Stimulated activated CD8-positive, alpha-beta memory T cell treated with anti-CD3 and anti-CD28 coated beads, Interleukin-15, amount 100 ng/mL, for 48 hours (primary cell): Measurements from ENCODE around the gene C10orf95.

ENCODE experiments used
- DNase-seq, 2 donors: peaks; one replicate each; pipeline ENCODE4 v3.0.0-alpha.2; 2020; ENCODE audit warnings: low read depth in 2 of 2

Gene C10orf95

DNA sequence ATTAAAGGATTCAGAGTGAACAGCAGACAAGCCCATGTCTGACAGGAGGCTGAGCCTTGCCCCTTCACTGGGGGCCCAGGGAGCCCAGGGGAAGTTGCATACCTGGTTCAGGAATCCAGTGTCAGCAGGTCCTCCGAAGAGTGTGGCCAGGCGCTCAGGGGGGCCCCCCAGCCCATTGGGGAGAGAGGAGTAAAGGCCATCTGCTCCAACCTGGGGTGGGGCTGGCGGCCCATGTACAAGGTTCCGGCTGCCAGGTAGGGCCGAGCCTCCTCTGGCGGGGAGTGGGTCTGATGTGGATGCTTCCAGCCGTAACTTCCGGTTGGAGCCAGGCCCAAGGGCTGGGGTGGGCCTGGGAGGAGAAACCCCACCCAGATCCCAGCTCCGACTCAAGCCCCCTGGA is 35.1 kb downstream of the C10orf95 start:
- DNase-seq: no peak

DNA sequence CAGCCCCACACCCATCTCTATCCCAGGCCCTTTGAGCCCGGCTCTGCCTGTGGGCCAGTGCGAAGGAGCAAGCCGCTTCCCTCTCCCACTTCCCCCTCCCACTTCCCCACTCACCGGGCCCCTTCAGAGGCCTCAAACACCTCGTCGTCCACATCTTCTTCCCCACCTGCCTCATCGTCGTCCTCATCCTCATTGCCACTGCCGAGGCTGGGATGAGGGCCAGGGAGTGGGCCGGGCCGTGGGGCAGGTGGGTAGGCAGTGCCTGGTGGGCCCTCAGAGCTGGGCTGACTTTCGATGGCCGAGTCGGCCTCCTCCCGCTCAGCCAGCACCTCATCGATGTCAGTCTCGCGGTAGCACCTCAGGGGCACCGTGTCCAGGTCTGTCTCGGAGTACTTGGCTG is 36.6 kb downstream of the C10orf95 start:
- no peak for DNase-seq

DNA sequence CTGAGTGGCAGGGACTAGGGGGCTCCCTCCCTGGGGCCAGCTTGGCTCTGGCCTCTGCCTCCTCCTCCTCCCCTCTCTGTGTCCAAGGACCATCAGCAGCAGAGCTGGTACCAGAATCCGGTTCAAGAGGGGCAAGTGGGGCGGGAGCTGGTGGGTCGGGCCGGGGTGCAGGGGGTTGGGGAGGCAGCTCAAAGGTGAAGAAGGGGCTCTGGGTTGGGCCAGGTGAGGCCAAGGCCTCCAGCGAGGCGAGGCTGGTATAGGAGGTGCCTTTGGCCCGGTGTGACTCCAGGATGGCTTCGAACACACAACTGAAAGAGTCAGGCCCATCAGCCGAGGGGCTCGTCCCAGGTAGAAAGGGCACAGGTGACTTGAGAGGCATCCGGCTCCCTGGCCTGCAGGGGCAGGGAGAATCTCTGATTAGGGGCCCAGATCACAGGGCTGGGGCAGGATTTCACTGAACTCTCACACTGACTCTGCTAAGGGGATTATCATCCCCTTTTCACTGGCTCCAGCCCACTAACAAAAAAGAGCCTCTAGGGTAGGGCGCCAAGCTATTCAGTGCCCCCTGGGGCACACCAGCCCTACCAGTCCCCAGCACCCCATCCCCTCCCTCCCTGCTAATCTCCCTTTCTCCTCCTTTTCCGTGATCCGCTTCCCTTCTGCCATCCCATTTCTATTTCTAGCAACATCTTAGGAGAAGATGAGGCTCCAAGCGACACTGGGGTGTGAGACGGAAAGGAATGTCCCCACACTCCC is 37.4 kb downstream of the C10orf95 start:
- no peak for DNase-seq

DNA sequence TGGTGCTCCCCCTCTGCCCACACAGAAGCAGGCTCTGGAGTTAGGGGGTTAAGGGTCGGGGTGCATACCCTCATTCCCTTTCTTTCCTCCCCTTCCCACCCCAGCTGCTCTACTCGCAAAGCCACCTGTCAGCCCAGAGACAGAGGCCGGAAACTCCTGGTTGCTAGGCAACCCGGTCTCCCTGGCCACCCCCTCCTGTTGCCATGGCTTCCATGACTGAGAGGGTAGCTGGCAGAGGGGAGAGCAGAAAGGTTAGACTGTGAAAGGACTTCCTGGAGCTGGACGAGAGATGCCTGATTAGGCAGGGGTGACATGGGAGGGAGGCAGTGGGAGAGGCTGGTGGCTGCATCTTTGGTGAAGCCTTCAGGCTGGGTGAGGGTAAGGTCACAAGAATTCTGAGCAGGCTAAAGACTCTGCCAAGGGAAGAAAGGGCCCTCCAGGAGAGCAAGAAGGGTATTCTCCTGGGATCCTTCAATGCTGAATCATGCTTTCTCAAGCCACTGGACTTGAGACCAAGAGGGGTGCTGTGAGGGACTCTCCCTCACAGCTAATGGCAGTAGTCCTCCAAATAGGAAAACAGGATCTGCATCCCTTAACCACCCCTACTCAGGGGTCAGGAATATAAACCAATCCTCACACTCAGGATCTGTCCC is 38.2 kb downstream of the C10orf95 start:
- DNase-seq: no peak

DNA sequence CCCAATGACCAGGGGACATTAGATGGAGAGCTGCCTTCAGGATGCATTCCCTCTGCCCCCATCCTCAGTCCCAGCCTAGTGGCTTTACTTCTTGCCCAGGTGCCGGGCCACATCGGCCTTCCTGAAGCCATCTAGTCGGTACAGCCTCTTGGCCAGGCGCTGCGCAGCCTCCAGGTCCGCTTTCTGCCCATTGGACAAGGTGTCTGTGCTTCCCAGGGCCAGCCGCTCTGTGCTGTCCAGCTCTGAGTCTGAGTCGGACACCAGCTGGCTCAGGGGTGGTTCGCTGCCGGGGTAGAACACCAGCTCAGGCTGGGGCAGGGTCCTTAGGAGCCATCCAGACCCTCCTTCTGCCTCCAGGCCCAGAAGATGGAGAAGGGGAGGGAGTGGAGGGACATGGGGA is 39.0 kb downstream of the C10orf95 start:
- DNase-seq: no peak

DNA sequence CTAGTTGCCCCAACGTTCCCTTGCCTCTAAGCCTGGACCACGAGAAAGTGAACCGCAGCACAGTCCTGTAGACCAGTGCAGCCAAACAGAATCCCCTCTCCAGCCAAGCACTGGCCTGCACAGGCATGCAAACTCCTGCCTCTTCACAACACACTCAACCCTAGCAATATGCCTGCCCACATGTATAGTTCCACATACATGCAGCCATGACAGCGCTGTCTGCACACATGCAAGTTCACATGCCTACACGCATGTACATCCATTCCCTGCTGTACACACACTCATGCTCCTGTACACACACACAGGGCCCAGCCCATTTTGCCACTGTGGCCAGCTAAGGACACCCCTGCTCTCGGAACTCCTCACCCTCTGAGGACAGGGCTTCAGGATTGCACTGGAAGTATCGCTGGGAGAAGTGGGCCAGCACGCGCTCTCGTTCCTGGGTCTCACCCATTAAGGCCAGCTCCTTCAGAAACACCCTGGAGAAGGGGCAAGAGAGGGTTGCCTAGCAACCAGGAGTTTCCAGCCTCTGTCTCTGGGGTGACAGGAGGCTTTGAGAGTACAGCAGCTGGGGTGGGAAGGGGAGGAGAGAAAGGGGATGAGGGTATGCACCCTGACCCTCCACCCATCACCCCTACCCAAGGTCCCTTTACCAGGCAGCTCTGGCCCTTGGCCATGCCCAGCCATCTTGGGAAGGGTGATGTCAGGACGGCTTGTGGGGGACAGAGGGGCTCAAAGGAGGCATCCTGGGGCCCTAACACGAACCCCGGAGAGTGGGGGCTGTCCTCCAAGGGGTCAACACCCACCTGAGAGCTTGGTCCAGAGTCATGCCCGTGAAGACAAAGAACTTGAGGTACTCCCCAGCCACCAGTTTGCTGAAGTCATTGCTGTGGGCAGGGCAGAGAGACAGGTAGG is 39.7 kb downstream of the C10orf95 start:
- no peak for DNase-seq

DNA sequence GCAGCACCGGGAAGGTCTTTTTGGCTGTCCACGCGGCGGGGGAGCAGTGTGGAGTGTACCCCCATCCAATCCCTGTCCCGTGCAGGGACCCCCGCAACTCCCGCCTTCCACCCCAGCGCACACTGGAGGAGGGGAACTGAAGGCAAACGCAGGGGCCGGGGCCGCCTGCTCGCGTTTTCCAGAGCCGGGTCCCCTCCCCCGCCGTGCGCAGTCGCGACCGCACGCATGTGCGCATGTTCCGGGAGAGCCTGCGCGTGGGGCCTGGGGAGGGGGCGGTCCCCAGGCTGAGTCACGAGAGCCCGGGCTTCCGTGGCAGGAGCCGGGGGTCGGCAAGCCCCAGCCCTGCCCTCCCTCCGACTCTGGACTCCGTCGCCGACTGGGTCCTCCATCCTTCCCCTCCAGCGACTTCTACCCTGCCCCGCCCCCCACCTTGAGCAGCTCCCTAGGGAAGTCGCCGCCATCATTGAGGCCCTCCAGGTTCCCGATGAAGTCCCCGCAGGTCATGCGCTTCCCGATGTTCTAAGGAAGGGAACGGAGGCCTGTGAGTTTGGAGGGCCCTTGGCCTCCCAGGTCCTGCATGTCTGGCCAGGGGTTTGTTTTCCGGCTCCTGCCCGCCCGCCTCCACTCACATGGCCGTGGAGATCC is 40.8 kb downstream of the C10orf95 start:
- no peak for DNase-seq

DNA sequence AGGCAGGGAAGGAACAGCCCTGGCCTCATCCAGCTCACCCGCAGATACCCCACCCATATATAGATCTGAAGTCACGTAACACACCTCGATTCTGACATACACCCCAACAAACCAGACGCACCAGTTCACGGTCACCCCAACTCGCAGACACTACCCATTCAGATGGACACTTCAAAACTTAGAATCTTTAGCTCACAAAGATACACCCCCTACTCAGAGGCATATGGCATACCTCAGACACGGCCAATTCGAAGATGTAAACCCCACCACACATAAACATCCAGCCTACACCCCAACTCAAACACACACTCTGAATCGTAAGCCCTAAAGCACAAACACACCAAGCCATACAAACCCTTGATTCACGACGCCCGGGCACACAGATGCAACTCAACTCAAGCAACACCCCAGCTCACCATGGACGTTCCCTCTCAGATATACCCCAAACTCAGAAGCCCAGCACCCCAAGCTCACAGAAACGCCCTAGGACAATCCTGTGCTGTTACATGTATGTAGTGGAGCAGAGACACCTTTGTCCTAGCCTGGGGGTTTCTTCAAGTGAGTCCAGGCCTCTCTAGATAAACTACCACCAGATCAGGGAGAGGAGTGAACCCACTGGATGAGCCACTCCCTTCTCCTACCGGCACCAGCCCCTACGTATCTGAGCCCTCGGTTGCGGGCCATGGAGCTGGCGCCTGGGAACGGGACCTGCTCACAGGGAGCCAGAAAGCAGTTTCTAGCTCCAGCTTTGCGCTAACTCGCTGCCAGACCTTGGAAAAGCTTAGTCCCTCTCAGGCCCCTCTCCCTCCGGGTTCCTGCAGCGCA is 41.5 kb downstream of the C10orf95 start:
- DNase-seq: no peak

DNA sequence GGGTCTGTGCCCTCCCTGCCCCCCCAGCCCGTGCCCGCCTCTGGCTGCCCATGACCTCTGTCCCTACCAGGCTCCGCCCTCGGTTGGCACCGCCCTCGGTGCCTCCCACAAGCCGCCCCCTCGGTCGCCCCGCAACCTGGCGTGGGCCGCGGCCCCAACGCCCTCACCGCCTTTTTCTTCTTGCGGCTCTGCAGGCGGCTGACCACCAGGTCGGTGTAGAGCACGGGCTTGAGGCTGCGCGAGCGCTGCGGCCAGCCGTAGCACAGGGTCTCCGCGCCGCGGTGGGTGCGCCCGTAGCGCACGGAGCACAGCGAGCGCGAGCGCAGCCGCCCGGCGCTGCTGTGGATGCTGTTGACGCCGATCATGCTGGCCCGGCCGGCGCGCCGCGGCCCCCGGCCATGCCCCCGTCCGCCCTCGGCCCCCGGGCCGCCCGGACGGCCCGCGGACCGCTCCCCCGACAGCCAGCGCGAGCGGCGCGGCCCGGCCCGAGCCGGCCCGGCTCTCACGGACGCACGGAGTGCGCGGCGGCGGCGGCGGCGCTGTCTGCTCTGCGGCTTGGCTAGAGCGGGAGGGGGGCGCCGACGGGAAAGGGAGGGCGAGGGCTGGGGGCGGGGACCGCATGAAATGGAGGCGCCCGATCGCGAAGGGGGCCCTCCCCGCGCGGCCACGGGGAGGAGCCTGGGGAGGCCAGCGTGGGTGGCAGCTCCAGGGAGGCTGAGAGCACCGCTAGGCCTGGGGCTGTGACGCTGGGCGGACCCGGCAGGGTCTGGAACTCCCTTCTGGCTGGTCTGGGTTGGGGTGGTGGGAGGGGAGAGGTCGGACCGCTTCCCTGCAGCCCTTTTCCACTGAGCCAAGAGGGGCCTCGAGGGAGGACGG is 42.4 kb downstream of the C10orf95 start:
- peak; percentile 71 to 72 for DNase-seq

DNA sequence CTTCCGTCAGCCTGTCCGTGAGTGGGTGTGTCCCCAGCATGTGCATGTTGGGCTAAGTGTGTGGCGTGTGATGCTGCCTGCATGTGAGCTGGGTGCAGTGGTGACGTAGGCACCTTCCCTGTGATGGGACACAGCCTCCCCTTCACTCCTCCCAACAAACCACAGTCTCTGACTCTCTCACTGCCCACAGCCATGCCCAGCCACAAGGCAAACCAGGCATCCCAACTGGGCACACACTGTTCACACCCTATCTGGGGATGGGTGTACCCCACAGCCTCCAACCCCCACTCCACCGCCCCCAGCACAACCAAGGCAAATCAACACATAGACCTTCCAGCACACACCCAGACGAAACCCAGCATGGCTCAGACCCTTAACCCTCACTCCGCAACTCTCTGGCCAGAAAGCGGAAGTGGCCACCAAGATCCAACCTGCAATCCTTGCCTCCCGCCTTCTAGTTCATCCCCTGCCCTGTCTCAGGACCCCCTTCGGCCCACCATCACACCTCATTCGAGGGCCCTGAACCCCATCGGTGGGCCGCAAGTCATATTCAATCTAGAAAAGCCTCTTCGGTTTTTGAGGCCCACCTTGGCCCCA is 43.1 kb downstream of the C10orf95 start:
- DNase-seq: no peak

DNA sequence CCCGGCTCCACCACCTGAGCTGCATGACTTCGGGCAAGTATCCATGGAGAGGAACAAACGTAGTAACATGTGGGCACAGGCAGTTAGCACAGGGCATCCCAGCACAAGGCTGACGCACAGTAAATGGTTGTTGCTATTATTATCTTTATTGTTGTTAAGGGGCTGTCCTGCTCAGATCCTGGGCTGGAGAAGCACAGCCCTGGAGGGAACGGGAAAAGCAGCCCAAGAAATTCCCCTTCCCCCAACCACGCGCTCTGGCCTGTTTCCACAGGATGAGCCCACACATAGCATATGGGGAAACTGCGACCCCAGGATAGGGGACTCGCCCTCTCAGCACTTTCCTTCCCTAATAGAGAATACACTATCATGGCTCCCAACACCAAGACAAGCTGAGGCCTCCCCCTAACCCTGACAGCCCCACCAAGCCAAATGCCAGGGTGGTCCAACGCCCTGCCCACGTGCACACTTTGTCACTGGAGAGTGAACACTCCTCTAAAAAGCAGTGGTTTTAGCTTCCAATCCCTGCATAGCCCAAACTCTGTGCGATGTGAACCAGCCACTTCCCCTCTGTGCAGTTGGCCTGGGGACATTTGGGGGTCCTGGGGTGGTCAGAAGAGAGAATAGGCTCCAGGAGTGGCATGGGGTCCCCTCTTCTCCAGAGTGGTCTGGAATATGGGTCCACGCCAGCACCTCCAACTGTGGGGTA is 43.8 kb downstream of the C10orf95 start:
- DNase-seq: no peak

DNA sequence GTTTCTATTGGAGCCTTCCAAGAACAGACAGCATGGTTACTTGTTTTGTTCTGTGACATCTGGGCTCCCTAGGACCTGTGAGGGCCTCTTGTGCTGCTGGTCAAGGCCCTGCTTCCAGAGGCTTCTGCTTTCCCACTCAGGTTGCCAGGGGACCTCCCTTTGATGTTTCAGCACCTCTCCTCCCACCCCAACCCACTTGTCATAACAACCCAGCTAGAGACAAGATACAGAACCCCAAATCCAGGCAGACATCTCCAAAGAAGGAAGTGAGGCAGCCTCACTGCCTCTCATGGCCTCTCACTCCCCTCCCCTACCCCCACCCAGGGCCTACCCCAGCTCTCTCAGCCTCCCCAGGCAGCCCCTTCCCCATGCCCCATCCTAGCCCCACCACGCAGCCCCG is 44.5 kb downstream of the C10orf95 start:
- no peak for DNase-seq

DNA sequence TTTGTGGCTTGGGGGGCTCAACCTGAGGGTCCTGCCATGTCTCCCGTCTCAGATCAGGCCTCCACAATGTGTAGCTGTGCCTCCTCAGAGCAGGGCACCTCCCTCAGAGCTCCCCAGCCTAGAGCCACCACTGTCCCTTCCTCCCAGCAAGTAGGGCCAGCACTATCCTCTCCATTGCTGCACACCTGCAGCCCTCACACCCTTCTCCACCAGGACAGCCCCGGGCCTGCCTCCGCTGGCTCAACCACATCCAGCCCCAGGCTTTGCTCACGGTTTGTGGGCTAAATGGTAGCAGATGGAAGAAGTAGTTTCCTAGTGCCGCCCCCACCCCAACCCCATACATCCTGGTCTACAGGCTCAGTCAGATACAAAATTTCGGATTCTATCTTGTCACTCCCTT is 45.7 kb downstream of the C10orf95 start:
- DNase-seq: no peak

DNA sequence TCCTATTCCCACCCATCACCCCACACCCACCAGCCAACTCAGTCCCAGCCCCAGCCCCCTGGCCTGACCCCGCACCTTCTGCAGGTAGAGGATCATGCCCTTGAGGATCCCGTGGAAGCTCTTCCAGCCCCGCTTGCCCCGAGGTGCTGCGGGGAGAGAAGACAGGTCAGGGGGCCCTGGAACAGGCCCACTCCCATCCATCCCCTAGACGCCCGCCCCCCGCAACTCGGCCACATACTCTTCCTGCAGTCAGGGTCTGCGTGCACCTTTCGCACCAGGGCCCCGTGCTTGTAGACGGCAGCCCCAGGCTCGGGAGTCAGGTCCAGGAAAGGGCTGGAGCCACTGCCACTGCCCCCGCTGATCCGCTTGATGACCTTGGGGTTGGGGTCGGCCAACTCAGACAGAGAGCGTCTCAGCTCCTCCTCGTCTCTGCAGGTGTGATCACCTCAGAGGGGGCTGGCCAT is 46.2 kb downstream of the C10orf95 start:
- no peak for DNase-seq

DNA sequence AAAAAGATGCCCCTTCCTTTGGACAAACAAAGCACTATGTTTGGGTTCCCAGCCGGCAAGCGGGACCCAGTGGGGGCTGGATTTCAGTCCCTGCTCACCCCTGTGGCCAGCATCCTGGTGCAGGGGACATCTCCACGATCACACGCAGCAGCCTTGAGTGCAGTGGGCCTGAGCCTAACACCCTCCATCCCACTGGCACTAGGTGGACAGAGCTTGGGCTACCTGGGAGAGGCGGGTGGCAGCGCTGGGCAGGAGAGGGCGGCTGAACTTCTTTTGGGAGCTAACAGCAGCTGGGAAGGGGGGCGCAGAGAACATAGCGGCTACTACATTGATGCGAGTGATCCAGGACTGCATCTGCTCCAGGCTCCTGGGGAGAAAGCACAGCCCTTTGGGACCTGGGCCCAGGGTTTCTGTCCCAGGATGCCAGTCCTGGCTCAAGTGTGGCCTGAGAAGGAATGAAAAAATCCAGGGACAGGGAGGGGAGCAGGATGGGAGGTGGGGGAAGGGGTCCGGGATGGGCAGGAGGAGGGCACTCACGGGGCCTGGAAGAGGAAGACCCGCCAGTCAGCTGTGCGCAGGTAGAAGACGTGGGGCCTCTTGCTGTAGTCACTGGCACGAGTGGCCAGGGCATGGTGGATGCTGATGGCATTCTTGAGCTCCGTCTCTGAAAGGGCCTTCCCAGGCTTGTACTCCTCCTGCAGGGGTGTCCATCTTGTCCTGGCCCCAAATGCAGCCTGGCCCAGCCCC is 46.8 kb downstream of the C10orf95 start:
- no peak for DNase-seq

DNA sequence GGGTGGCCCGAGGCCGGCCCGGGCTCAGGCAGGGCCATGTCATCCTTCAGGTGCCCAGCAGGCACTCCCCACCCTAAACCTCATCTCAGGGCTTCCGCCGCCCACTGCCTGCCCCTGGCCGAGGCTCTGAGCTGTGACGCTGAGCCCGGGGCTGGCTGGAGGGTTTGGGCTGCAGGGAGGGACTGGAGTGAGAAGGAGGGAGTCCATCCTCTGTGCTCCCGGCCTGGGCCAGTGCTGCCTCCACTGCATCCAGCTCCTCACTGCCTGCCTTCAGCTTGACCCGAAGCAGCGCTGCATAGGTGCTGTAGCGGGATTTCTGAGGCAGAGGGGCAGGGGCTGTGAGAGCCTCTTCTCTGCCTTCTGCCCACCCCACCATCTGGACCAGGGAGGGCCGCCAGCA is 48.2 kb downstream of the C10orf95 start:
- DNase-seq: no peak

DNA sequence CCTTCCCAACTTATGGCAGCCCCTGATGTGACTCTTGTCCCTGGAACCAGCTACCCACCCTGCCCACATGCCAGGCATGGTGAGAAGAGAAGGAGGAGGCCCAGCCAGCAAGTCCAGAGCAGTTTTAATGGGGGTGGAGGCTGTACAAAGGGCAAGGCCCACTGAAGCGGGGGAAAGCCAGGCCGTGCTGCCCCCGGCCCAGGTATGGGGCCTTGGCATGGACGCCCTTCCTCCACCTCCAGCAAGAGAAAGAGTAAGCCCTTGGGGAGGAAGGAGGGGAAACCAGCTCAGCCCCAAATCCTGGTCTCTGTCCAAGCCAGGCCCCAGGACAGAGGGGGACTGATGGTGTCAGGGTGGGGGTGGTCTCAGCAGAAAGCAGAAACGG is 48.8 kb downstream of the C10orf95 start:
- no peak for DNase-seq
